HepG2 (cell line): ENCODE measurements around the gene SLC35A3.

ENCODE experiments used
- CTCF ChIP-seq: sonication (generic); formaldehyde crosslinking; IDR thresholded peaks from 2 replicates; pipeline ENCODE4 v1.5.0; 2020; ENCODE audit warnings: mild to moderate bottlenecking, missing genetic modification reagents, moderate library complexity
- GATAD2A ChIP-seq: IDR thresholded peaks from 2 replicates; pipeline ENCODE4 v1.6.1; 2016
- HMGXB4 ChIP-seq, 2 experiments: sonication (generic) in 1 of 2; formaldehyde crosslinking in 1 of 2; IDR thresholded peaks; 2 replicates each; pipeline versions ENCODE4 v1.4.0 to v1.6.1; 2018 to 2020; ENCODE audit warnings: missing genetic modification reagents in 2 of 2, borderline replicate concordance in 1 of 2, low read depth in 1 of 2, mild to moderate bottlenecking in 1 of 2, missing biosample characterization in 1 of 2
- KLF12 ChIP-seq: sonication (generic); formaldehyde crosslinking; IDR thresholded peaks from 2 replicates; pipeline ENCODE4 v1.4.0; 2020; ENCODE audit warnings: missing genetic modification reagents, borderline replicate concordance
- SP1 ChIP-seq, 2 experiments: fragments of 450-650 bp in 1 of 2; sonication (generic) in 1 of 2; formaldehyde crosslinking in 1 of 2; IDR thresholded peaks; 2 replicates each; pipeline versions ENCODE4 v1.4.0 to v1.6.1; 2016 to 2020; ENCODE audit warnings: missing genetic modification reagents in 1 of 2
- USF2 ChIP-seq, 2 experiments: sonication (generic) in 1 of 2; formaldehyde crosslinking in 1 of 2; IDR thresholded peaks; 2 replicates each; pipeline versions ENCODE4 v1.5.1 to v1.6.1; 2011 to 2020; ENCODE audit warnings: borderline replicate concordance in 1 of 2, low read depth in 1 of 2, low read length in 1 of 2, mild to moderate bottlenecking in 1 of 2, missing genetic modification reagents in 1 of 2, moderate library complexity in 1 of 2
- ZNF274 ChIP-seq: sonication (generic); formaldehyde crosslinking; IDR thresholded peaks from 2 replicates; pipeline ENCODE4 v1.5.1; 2020; ENCODE audit warnings: mild to moderate bottlenecking, missing genetic modification reagents
- ZNF770 ChIP-seq: sonication (generic); formaldehyde crosslinking; IDR thresholded peaks from 2 replicates; pipeline ENCODE4 v1.5.0; 2020; ENCODE audit warnings: mild to moderate bottlenecking, missing genetic modification reagents

- TF ChIP-seq SP1 (IDR thresholded peaks at IDR 0.05) (no peak), SP1 (CRISPR knock-in tag; IDR thresholded peaks at IDR 0.05) (no peak), USF2 (IDR thresholded peaks at IDR 0.05; ENCODE audit: low read depth, low read length) (no peak), USF2 (CRISPR knock-in tag; IDR thresholded peaks at IDR 0.05; ENCODE audit: borderline replicate concordance) (no peak), GATAD2A (CRISPR knock-in tag) (no peak), ZNF274 (CRISPR knock-in tag) (no peak), HMGXB4 (CRISPR knock-in tag; IDR thresholded peaks at IDR 0.05; ENCODE audit: borderline replicate concordance in 1 of 2, low read depth in 1 of 2) (no peak), ZNF770 (CRISPR knock-in tag) (no peak), CTCF (CRISPR knock-in tag) (no peak), KLF12 (CRISPR knock-in tag) (no peak)
Observed at GRCh38 chr1:100061681-100062080, 91.9 kb downstream of the SLC35A3 start.
